GM21390 (cell line): Measurements from ENCODE around the gene CFLAR.
"Not testable (repeated sequence)": the region's sequence is repeated elsewhere in the genome, so short reads cannot be mapped to it uniquely, and the experiment has no call there.

Experiments
- ATAC-seq: cut with Tn5 transposase; IDR thresholded peaks from one replicate; pipeline ENCODE4 v1.9.1; 2021; ENCODE audit not compliant: unreplicated experiment

Gene CFLAR

GRCh38 chr2:201118121-201118960 lies 2.4 kb downstream of the CFLAR start:
- ATAC-seq, result peak; percentile 36

GRCh38 chr2:201118961-201119854 lies 3.2 kb downstream of the CFLAR start:
- ATAC-seq, result no peak

GRCh38 chr2:201122276-201122675 lies 6.3 kb downstream of the CFLAR start:
- no peak for ATAC-seq

DNA sequence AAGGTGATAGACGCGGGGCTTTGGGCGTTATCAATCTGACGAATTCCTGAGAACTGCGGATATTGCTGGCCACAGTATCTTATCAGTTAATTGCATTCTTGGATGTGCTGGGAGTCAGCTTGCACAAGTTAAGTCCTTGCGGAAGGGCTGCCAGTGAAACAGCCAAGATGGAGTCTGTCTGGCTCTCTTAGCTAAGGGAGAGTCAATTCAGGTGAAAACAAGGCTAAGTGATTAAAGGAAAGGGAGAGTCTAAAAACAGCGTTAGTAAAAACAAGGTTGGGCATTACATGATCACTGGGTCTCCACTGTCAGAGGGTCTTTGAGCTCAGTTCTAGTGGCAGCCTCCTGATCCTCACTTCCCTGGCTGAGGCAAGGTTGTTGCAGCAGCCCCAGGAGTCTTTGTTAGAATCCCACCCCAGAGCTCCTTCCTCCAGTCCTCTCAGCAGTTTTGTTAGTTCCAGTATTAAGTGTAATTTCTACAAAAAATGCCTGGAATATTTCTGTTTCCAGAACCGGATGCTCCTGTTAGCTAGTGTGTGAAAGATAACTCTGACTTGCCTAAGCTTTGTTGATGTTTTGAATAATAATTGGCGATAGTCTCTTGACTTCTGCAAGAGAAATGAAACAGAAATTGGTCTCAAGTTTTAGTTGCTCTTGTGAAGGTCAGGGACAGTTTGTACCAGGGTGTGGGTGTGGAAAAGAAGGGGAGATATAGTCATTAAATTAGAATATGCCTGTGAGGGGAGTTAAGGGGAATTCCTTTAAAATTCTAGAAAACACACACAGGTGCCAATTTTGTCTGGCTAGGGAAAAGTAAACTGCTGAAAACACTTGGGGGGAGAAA lies 10.6 kb downstream of the CFLAR start:
- peak; percentile 17 for ATAC-seq

- no peak for ATAC-seq
These were observed 11.2 kb downstream of the CFLAR start for GRCh38 chr2:201127152-201127511.

DNA sequence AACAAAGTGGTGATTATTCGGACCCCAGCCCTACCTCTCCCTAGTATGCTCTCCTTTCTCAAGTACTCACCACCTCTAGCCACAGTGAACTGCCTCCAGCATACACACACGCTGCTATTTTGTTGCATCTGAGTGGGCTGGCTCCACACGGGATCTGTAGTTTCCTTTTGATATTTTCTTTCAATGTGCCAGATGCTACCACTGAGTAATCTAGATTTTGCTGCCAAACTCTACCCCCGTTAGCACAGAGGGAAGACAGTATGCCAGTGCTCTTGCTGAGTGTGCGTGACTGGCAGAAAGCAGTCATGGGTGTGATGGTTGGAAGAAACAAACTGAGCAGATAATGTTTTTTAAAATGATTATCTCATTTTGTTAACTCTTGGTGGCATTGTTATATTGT lies 11.6 kb downstream of the CFLAR start:
- no peak for ATAC-seq

GRCh38 chr2:201128033-201128432 lies 12.1 kb downstream of the CFLAR start:
- no peak for ATAC-seq

GRCh38 chr2:201128933-201129505 lies 13.1 kb downstream of the CFLAR start:
- ATAC-seq, result no peak

DNA sequence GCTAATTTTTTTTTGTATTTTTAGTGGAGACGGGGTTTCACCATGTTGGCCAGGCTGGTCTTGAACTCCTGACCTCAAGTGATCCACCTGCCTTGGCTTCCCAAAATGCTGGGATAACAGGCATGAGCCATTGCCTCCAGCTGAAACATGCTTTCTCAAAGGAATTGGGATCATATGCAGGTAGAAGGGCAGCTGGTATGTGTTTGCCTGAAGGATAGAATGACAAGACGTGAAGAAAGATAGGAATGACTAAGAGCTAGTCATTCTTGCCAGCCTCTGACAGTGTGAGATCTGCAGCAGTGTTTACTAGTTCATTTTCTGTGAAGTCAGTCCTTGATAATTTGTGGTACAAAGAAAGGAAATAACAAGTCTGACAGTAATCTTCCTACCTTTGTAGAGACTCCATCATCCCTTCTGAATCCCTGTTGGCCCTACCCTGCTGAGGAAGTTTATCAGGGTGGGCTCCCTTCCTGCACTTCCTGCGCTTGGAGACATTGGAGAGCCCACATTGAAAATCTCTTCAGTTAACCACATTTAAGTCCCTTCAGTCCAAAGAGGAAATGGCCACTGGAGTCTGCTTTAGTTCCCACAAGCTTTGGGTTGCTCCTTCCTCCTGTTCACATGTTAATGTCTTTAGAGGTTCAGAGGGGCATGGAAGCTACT lies 14.7 kb downstream of the CFLAR start:
- ATAC-seq, result no peak

DNA sequence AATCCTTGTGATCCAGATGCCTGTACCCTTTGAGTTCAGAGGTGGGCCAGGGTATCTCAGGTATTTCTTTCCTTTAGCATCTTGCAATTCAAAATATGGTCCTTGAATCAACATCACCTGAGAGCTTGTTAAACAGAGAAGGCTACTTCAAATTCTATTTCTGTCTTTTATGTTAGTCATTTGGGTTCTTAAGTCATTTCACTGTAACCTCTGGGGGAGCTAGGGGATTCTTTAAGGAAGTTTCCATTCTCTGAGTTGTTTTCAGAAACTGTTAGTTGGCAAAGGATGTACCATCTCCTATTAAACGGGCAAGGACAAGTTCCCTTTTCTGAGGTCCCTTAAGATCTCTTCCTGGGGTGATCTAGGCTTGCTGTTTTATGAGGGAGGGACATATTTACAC lies 16.6 kb downstream of the CFLAR start:
- ATAC-seq, result peak; percentile 34

DNA sequence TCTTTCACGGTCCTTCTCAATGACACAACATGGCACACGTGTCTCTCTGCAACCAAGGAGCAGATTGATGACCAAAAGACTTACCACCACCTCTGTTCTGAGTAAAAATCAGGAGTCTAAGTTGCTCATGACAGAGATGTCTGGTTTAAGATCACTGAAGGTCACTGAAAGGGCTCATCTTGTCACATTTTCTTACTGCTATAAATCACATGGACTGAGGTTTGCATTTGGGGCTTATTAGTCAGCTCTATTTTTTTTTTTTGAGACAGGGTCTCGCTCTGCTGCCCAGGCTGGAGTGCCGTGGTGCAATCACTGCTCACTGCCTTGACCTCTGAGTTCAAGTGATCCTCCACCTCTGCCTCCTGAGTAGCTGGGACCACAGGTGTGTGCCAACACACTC lies 19.4 kb downstream of the CFLAR start:
- ATAC-seq, result no peak

DNA sequence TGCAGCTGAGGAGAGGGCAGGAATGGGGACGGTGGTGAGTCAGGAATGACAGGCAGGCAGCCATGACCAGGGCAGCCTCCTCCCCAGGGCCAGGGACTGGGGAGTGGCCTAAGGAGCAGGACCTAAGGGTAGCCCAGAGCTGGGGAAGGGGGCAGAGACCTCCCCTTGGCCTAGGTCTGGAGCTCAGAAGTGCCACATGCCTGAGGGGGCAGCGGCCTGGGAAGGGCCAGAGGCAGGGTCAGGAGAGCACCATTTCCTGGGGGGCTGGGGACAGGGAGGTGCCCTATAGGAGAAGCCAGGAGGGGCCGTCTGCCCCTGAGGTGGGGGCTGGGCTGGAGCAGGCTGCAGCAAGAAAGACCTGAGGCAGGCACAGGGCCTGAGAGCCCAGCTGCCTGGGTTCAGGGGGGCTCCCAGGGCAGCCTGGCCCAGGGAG lies 20.9 kb downstream of the CFLAR start:
- ATAC-seq, result no peak

DNA sequence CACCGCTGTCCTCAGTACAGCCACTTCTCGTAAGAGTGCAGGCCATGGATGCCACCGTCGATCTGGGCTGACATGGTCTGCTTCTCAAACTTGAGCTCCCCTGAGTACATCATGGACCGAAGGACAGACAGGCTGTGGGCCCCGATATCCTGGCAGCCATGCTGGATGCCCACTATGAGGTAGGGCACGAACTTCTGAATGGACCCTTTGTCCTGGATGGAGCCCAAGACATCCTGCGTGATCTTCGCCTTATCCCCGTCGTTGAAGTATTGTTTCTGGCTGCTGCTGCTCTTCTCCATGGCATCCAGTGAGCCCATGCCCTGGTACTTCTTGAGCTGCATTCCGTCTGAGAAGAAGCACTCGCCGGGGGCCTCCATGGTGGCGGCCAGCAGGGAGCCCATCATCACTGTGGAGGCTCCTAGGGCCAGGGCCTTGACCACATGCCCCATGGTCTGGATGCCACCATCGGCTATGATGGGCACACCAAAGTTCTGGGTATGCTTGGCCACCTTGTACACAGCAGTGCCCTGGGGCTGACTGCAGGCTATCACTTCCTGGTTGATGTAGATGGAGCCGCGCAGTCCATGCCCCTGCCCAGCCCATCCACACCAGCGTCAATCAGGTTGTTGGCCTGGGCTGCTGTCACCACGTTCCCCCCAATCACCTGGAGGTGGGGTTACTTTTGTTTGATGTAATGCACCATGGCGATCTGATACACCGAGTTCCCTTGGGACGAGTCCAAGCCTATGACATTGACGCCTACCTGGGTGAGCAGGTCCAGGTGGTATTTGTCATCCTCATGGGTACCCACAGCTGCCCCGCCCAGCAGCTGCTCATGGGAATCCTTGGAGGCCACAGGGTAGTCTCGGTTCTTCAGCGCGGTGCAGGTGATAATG lies 21.8 kb downstream of the CFLAR start:
- no peak for ATAC-seq

DNA sequence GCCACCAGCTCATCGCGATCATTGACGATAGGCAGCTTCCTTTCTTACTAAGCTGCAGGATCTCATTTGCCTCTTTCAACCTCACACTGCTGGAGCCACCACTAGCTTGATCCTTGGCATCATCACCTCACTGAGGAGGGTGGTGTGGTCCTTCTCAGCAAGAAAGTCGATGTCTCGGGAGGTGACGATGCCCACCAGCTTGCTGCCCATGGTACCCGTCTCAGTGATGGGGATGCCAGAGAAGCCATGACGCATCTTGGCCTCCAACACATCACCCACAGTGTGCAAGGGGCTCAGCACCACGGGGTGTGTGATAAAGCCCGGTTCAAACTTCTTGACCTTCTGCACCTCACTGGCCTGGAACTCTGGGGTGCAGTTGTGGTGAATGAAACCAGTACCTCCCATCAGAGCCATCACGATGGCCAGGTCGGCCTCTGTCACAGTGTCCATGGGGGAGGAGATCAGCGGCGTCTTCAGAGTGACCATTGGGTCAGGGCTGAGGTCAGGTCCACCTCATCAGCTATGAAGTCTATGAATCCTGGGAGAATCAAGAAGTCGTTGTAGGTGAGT lies 22.5 kb downstream of the CFLAR start:
- ATAC-seq, result no peak

GRCh38 chr2:201138986-201139781 lies 23.2 kb downstream of the CFLAR start:
- ATAC-seq, result not testable (repeated sequence)

DNA sequence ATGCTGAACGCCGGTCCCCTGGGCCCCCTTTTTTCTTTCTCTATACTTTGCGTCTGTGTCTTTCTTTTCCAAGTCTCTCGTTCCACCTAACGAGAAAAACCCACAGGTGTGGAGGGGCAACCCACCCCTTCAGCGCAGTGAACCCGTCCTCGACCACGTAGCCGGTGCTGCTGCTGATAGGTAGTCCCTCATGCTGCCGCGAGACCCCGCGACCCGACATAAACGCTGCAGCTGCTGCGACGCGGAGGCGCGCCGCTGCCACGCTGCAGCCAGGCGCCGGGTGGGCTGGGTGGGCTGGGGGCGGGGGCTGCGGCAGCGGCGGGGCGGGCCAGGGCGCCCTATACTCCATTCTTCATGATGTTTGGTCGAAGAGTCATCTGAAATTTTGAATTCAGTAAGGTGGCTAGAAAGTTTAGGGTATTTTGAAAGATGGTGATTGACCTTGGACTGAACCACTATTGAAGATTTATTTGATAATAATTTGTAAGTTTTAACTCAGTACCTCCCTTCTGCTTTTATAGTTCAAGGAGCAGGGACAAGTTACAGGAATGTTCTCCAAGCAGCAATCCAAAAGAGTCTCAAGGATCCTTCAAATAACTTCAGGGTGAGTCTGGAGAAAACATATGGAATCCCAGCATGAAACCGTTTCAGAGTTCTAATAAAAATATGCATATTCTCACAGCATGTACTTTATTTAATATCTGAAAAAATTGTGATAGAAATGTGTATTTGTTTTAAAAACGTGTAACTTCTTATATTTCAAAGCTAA lies 24.1 kb downstream of the CFLAR start:
- no peak for ATAC-seq
